Upper lobe of left lung (tissue), 6 donors: ENCODE results near the gene MRPL20. TPM values are rescaled to one million over a fixed set of nuclear protein-coding genes. Genes with fewer than 3 reads are reported as not detected.
"Not testable (repeated sequence)": the region's sequence is repeated elsewhere in the genome, so short reads cannot be mapped to it uniquely, and the experiment has no call there.

Source experiments
- ATAC-seq, 2 donors: fragments of 200-7000 bp; cut with Tn5 transposase; one replicate each; pipeline ENCODE4 v1.9.1; 2022; ENCODE audit warnings: mild to moderate bottlenecking in 2 of 2, moderate library complexity in 2 of 2; ENCODE audit not compliant: low FRiP score in 2 of 2
- DNase-seq, 2 donors: peaks; one replicate each; pipeline ENCODE4 v3.0.0-alpha.2; 2019 to 2020
- H3K27ac ChIP-seq, 4 donors: fragments of 200-600 bp; sonication (generic); one replicate each; pipeline ENCODE4 v1.5.1; 2016 to 2019
- H3K27me3 ChIP-seq, 4 donors: fragments of 200-600 bp; sonication (generic); one replicate each; pipeline ENCODE4 v1.5.1; 2017 to 2019
- H3K36me3 ChIP-seq, 4 donors: fragments of 200-600 bp; sonication (generic); one replicate each; pipeline ENCODE4 v1.5.1; 2016 to 2019
- H3K4me1 ChIP-seq, 4 donors: fragments of 200-600 bp; sonication (generic); one replicate each; pipeline ENCODE4 v1.5.1; 2018 to 2019
- H3K4me3 ChIP-seq, 4 donors: fragments of 200-600 bp; sonication (generic); one replicate each; pipeline ENCODE4 v1.5.1; 2017 to 2019; ENCODE audit warnings: mild to moderate bottlenecking in 2 of 4, moderate library complexity in 1 of 4
- H3K9me3 ChIP-seq, 4 donors: fragments of 200-600 bp; sonication (generic); one replicate each; pipeline ENCODE4 v1.5.1; 2018 to 2019
- CTCF ChIP-seq, 6 experiments: fragments of 450-650 bp in 4 of 6; fragments of 200-600 bp in 2 of 6; sonication (generic) in 2 of 6; IDR thresholded peaks; one replicate each; pipeline ENCODE4 v1.5.1; 2016 to 2019; ENCODE audit warnings: antibody characterized with exemption in 6 of 6
- EP300 ChIP-seq, 4 donors: sonication (generic); formaldehyde crosslinking; IDR thresholded peaks; one replicate each; pipeline ENCODE4 v1.5.1; 2017; ENCODE audit warnings: antibody characterized with exemption in 4 of 4, control low read depth in 2 of 4
- POLR2A ChIP-seq, 4 donors: fragments of 450-650 bp; IDR thresholded peaks; one replicate each; pipeline ENCODE4 v1.5.1; 2016 to 2017; ENCODE audit warnings: antibody characterized with exemption in 4 of 4, mild to moderate bottlenecking in 2 of 4
- POLR2AphosphoS5 ChIP-seq, 2 donors: sonication (generic); formaldehyde crosslinking; IDR thresholded peaks; one replicate each; pipeline ENCODE4 v1.5.1; 2017; ENCODE audit warnings: antibody characterized with exemption in 2 of 2
- WGBS, 2 donors: methylation state at CpG; one replicate each; pipeline ENCODE4 v1.1.5; 2017 to 2018; 5-methylcytosine and 5-hydroxymethylcytosine counted together
- total RNA-seq, 6 donors: library from RNA; depleted of rRNA in 4 of 6; stranded (reverse); fragments of >200 nt in 4 of 6; gene quantifications; one replicate each; pipeline versions ENCODE4 v1.1.0 to v1.2.1, GENCODE V29; 2016 to 2021
- donor health status: DM: no; HTN: no; CAD: no; lungs with moderate emphysema.
- donor health status: DM: no; HTN: yes; CAD: no; lungs with severe emphysema.

The MRPL20 gene
- total RNA-seq, 6 donors from 2014 or later, result 90.7 to 145 (median 101) TPM

DNA sequence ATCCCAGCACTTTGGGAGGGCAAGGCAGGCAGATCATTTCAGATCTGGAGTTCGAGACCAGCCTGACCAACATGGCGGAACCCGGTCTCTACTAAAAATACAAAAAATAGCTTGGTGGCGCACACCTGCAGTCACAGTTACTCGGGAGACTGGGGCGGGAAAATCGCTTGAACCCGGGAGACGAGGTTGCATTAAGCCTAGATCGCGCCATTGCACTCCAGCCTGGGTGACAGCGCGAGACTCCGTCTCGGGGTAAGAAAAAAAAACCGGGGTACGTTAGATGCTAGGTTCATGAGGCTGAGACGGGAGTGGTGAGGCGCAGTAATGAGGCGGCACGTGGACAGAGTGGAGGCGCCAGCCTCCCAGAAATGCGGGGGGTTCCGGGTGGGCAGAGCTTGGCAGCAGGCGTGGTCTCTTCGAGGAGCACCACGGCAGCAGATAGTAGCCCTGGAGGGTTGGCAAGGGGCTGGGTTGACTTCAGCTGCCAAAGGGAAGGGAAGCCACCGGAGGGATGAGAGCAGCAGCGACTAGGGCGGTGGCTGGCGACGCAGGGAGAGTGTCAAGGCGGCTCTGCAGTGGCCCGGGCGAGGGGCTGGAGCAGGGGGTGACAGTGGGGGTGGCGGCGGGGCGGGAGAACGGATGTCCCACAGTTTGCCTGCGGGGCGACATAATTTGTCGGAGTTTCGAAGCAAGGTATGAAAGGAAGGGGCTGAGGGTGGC, 832 bp downstream of the MRPL20 start:
- Histone ChIP-seq H3K4me1 (peaks cover 31 to 52% (median 35%) of the 10 kb centered on the region in 4 donors), H3K27ac (peak overlapping the region; percentile 83 to 90 (median 85)), H3K36me3 (peaks cover 12 to 49% (median 37%) of the 10 kb centered on the region in 4 donors), H3K9me3 (no peaks in the 10 kb centered on the region), H3K27me3 (no peaks in the 10 kb centered on the region), H3K4me3 (peak overlapping the region; percentile 82 to 97 (median 90))
- WGBS, 2 donors, result 44 to 45% methylated on average over 40 to 41 of the region's 43 CpGs
- ATAC-seq (no peak), DNase-seq (no peak)
- TF ChIP-seq CTCF (IDR thresholded peaks at IDR 0.05), result no peak

- DNase-seq (no peak), ATAC-seq (no peak)
- Histone ChIP-seq H3K9me3 (no peaks in the 10 kb centered on the region), H3K4me1 (peaks cover 34 to 53% (median 41%) of the 10 kb centered on the region in 4 donors), H3K36me3 (peaks cover 12 to 56% (median 44%) of the 10 kb centered on the region in 4 donors), H3K27ac (no peak overlapping the region), H3K4me3 (no peak overlapping the region), H3K27me3 (no peaks in the 10 kb centered on the region)
- TF ChIP-seq POLR2AphosphoS5 (IDR thresholded peaks at IDR 0.05) (no peak), EP300 (IDR thresholded peaks at IDR 0.05) (no peak), CTCF (IDR thresholded peaks at IDR 0.05) (no peak)
- WGBS, 2 donors, result 82 to 90% methylated on average over 7 of the region's 7 CpGs
Observed at GRCh38 chr1:1403653-1404052, 3.4 kb downstream of the MRPL20 start.

GRCh38 chr1:1402901-1403392, 4.1 kb downstream of the MRPL20 start:
- H3K36me3 ChIP-seq, result peaks cover 13 to 57% (median 44%) of the 10 kb centered on the region in 4 donors
- H3K4me3 ChIP-seq, ATAC-seq, DNase-seq, H3K27me3 ChIP-seq, H3K9me3 ChIP-seq, H3K27ac ChIP-seq: not testable (repeated sequence)
- H3K4me1 ChIP-seq, result peaks cover 31 to 53% (median 40%) of the 10 kb centered on the region in 4 donors
- 90 to 93% methylated on average over 9 of the region's 9 CpGs for WGBS, 2 donors

DNA sequence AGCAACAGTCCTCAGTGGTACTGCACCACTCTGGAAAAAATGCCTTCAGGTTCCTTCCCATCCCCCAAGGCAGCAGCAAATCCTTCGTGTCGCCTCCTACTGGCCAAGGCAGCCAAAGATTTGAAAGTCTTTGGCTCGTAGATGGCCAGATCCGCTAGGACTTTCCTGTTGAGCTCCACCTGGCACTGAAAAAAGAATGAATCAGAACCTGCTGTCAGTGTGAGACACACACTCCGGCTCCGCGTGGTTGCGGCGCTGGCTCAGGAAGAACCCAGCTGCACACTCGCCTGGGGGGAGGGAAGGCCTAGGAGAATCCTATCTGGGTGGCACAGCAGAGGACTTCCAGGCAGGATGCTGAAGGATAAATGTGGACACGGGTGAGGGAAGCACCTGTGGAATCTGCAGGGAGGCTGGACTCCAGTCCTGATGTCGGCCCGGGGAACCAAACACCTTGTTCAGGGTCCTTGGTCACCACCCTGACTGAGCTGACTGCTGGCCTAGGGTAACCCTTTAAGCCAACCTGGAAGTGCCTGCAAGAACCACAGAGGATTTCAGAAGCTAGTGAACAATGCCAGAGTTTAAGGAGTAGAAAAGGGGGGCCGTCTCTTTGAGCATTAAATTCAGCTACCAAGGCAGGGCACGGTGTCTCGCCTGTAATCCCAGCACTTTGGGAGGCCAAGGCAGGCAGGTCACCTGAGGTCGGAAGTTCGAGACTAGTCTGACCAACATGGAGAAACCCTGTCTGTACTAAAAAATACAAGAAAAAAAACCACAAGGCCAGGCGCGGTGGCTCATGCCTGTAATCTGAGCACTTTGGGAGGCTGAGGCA, 4.8 kb downstream of the MRPL20 start:
- H3K4me1 ChIP-seq, result peaks cover 37 to 54% (median 42%) of the 10 kb centered on the region in 4 donors
- no peaks in the 10 kb centered on the region for H3K9me3 ChIP-seq
- H3K36me3 ChIP-seq, result peaks cover 18 to 63% (median 48%) of the 10 kb centered on the region in 4 donors
- no peaks in the 10 kb centered on the region for H3K27me3 ChIP-seq
- DNase-seq (no peak), ATAC-seq (no peak)
- no peak overlapping the region for H3K27ac ChIP-seq
- peak in 3 of 6 experiments; percentile 19 to 46 (median 22) for TF ChIP-seq CTCF (IDR thresholded peaks at IDR 0.05)
- TF ChIP-seq POLR2AphosphoS5 (IDR thresholded peaks at IDR 0.05), result no peak
- H3K4me3 ChIP-seq, result no peak overlapping the region
- 79 to 88% methylated on average over 17 to 19 of the region's 20 CpGs for WGBS, 2 donors

DNA sequence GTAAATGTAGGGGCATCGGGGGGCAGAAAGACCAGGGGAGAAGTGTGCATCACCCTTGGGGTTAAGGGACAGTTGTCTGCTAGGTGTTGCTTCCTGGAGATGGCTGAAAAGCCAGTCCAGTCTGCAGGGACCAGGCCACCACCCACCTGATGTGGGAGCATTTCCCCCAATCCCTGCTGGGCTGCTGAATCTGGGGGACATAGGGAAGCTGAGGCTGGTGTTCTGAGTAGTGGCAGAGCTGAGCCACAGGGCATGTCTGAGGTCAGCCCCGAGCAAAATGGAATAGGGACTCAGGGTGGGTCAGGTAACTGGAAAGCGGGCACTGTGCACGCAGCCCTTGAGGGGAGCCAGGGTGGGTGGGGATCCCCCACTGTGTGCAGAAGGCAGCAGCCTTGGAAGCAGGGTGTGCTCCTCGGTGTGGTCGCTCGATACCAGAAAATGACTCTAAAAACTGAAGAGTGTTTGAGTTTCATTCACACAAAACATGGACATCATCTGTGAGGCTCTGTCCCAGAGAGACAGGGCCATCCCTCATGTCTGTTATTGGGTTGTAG, 5.6 kb downstream of the MRPL20 start:
- WGBS, 2 donors, result 86 to 90% methylated on average over 4 to 7 of the region's 7 CpGs
- ATAC-seq, result no peak
- Histone ChIP-seq H3K4me1 (peaks cover 37 to 58% (median 41%) of the 10 kb centered on the region in 4 donors), H3K9me3 (no peaks in the 10 kb centered on the region), H3K36me3 (peaks cover 23 to 69% (median 55%) of the 10 kb centered on the region in 4 donors), H3K27ac (no peak overlapping the region), H3K27me3 (no peaks in the 10 kb centered on the region), H3K4me3 (no peak overlapping the region)
- DNase-seq, result no peak
- TF ChIP-seq POLR2A (IDR thresholded peaks at IDR 0.05), result no peak
- no peak for TF ChIP-seq POLR2AphosphoS5 (IDR thresholded peaks at IDR 0.05)
- TF ChIP-seq EP300 (IDR thresholded peaks at IDR 0.05), result no peak
- no peak for TF ChIP-seq CTCF (IDR thresholded peaks at IDR 0.05)
